Subcutaneous adipose tissue (tissue), 4 donors: Measurements from ENCODE around the gene RNF20. TPM values are rescaled to one million over a fixed set of nuclear protein-coding genes. Genes with fewer than 3 reads are reported as not detected.

ENCODE experiments used
- CTCF ChIP-seq: fragments of 450-650 bp; IDR thresholded peaks from one replicate; pipeline ENCODE4 v1.5.1; 2016; ENCODE audit warnings: low read depth, mild to moderate bottlenecking, control low read depth, antibody characterized with exemption, moderate library complexity
- total RNA-seq, 4 donors: library from RNA; depleted of rRNA; stranded (reverse); fragments of >200 nt; gene quantifications; one replicate each; pipeline ENCODE4 v1.1.0, GENCODE V29; 2016

RNF20 gene
- total RNA-seq, 4 donors from 2014 or later, result 21.5 to 23.2 (median 22.9) TPM

DNA sequence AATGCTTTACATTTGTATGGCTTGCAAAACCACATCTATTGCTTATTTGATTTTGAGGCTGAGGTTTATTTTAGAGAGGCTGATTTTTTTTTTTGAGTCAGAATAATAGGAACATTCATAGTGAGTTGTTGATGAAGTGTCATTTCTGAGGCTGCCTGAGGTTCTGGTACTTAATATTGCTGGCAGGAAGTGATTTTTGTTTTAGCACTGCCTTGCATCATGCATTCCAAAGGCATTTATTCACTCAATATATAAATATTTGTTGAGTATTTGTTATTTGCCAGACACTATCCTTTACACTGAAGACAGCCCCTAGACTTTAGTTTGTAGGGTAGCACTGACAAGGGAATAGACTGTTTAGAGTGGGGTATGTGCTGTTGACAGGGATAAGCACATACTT, 2.7 kb downstream of the RNF20 start:
- no peak for TF ChIP-seq CTCF

GRCh38 chr9:101536938-101537337, 3.3 kb downstream of the RNF20 start:
- TF ChIP-seq CTCF, result no peak

DNA sequence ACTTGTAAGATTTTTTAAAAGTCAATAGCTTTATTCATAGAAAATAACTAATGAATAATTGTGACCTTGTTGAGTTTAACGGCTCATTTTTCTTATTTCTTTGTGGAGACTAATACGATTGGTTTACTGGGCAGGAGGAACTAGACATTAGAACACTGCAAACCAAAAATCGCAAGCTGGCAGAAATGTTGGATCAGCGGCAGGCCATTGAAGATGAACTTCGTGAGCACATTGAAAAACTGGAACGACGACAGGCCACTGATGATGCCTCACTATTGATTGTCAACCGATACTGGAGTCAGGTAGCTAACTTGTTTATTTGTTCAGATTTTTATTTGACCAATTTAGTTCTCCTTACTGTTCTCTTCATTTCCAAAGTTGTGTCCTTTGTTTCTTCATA, 6.4 kb downstream of the RNF20 start:
- TF ChIP-seq CTCF, result no peak

DNA sequence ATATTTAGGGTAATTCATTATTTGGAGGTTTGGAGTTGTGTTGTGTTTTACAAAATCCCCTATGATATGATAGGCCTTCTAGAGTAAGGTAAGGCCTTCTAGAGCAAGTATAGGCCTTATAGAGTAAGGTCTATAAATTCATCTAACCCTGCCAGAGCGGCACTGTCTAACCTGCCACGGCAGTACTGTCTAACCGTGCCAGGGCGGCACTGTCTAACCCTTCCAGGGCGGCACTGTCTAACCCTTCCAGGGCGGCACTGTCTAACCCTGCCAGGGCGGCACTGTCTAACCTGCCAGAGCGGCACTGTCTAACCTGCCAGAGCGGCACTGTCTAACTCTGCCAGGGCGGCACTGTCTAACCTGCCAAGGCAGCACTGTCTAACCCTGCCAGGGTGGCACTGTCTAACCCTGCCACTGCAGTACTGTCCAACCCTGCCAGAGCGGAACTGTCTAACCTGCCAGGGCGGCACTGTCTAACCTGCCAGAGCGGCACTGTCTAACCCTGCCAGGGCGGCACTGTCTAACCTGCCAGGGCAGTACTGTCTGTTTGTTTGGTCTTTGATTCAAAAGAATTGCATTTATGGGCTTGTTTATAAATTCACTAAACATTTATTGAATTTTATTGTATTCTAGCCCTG, 9.6 kb downstream of the RNF20 start:
- TF ChIP-seq CTCF, result no peak

- TF ChIP-seq CTCF, result no peak
Measured at GRCh38 chr9:101561740-101562139, 28.1 kb downstream of the RNF20 start.

- TF ChIP-seq CTCF, result no peak
Measured at GRCh38 chr9:101562966-101563365, 29.3 kb downstream of the RNF20 start.

DNA sequence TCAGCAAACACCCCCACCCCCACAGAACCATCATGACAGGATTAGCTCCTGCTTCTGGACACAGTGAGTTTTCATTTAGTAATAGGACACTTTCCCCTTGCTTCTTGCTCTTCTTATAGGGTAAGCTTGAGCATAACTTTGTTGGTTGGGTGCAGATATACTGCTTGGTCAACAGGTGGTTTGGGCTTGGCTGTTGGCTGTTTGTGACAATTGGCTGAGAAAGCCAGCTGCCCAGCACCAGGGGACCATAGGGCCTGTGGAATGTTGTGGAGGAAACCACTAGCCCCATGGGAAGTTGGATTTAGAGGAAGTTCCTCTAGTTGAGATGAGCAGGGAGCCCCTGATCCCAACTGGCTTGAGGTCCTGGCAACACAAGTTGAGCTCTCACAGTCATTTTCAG, 30.6 kb downstream of the RNF20 start:
- TF ChIP-seq CTCF, result no peak
